Fibroblast of lung (primary cell): ENCODE measurements around the gene TMEM59. TPM values are rescaled to one million over a fixed set of nuclear protein-coding genes. Genes with fewer than 3 reads are reported as not detected.

ENCODE experiments used
- DNase-seq, 2 donors: peaks; one replicate each; pipeline versions ENCODE4 v3.0.0 to v3.0.0-alpha.2; 2010; ENCODE audit warnings: low read depth in 2 of 2
- H2AFZ ChIP-seq: 2 replicates; pipeline ENCODE4 v1.5.1; 2012; ENCODE audit warnings: low read length, control low read depth, inconsistent platforms
- H3K27ac ChIP-seq: 2 replicates; pipeline ENCODE4 v1.5.1; 2011; ENCODE audit warnings: low read length, control low read depth; ENCODE audit not compliant: insufficient read depth
- H3K27me3 ChIP-seq: 2 replicates; pipeline ENCODE4 v1.5.1; 2011; ENCODE audit warnings: mild to moderate bottlenecking, low read length; ENCODE audit not compliant: control insufficient read depth, insufficient read depth
- H3K36me3 ChIP-seq: 2 replicates; pipeline ENCODE4 v1.5.1; 2011; ENCODE audit warnings: low read length; ENCODE audit not compliant: control insufficient read depth, insufficient read depth
- H3K4me1 ChIP-seq: 2 replicates; pipeline ENCODE4 v1.5.1; 2011; ENCODE audit warnings: low read length; ENCODE audit not compliant: control insufficient read depth, insufficient read depth; ENCODE audit errors: extremely low read depth
- H3K4me2 ChIP-seq: 2 replicates; pipeline ENCODE4 v1.5.1; 2011; ENCODE audit warnings: low read length, control low read depth; ENCODE audit not compliant: insufficient read depth; ENCODE audit errors: extremely low read depth
- H3K4me3 ChIP-seq, 4 experiments: fragments of 200-600 bp in 1 of 4; sonication (generic) in 1 of 4; replicated peaks in 1 of 4; 2 replicates each; pipeline ENCODE4 v1.5.1; 2011 to 2016; ENCODE audit warnings: low read length in 4 of 4, low read depth in 3 of 4, mild to moderate bottlenecking in 3 of 4, control low read depth in 2 of 4, inconsistent platforms in 1 of 4, mixed read lengths in 1 of 4; ENCODE audit not compliant: insufficient read depth in 1 of 4; ENCODE audit errors: control extremely low read depth in 1 of 4
- H3K79me2 ChIP-seq: 2 replicates; pipeline ENCODE4 v1.5.1; 2012; ENCODE audit warnings: mild to moderate bottlenecking, low read length, inconsistent platforms; ENCODE audit not compliant: control insufficient read depth, insufficient read depth
- H3K9ac ChIP-seq: 2 replicates; pipeline ENCODE4 v1.5.1; 2011; ENCODE audit warnings: mild to moderate bottlenecking, low read length, control low read depth; ENCODE audit not compliant: insufficient read depth
- H3K9me3 ChIP-seq: 2 replicates; pipeline ENCODE4 v1.5.1; 2012; ENCODE audit warnings: low read depth, low read length; ENCODE audit not compliant: control insufficient read depth, insufficient read depth
- H4K20me1 ChIP-seq: 2 replicates; pipeline ENCODE4 v1.5.1; 2011; ENCODE audit warnings: low read length; ENCODE audit not compliant: control insufficient read depth, insufficient read depth; ENCODE audit errors: extremely low read depth
- EZH2 ChIP-seq: IDR thresholded peaks from 2 replicates; pipeline ENCODE4 v1.5.1; 2012; ENCODE audit warnings: low read length, control low read depth, mild to moderate bottlenecking; ENCODE audit errors: missing control alignments
- polyA minus RNA-seq: library from RNA; depleted of rRNA, polyadenylated mRNA; stranded (reverse); fragments of >200 nt; gene quantifications from 2 replicates; pipeline ENCODE4 v1.2.3, GENCODE V29; 2011; ENCODE audit warnings: low replicate concordance
- polyA plus RNA-seq, 2 donors: library from polyadenylated mRNA; depleted of rRNA in 1 of 2; stranded (reverse) in 1 of 2; unstranded in 1 of 2; fragments of >200 nt; gene quantifications; 2 replicates each; pipeline ENCODE4 v1.2.1, GENCODE V29; 2011 to 2012; ENCODE audit warnings: missing spikeins in 1 of 2
- total RNA-seq: library from RNA; depleted of rRNA; stranded (reverse); fragments of >200 nt; gene quantifications from 2 replicates; pipeline ENCODE4 v1.2.1, GENCODE V29; 2014
- TF ChIP-seq, protein P1 (sequence below), 2 donors: IDR thresholded peaks in 1 of 2; conservative IDR thresholded peaks in 1 of 2; 1 replicate in 1 of 2; 2 replicates in 1 of 2; pipeline ENCODE4 v1.5.1; 2011 to 2012; ENCODE audit warnings: low read length in 2 of 2, control low read depth in 1 of 2, inconsistent platforms in 1 of 2, low read depth in 1 of 2, mild to moderate bottlenecking in 1 of 2

Gene TMEM59, protein sequence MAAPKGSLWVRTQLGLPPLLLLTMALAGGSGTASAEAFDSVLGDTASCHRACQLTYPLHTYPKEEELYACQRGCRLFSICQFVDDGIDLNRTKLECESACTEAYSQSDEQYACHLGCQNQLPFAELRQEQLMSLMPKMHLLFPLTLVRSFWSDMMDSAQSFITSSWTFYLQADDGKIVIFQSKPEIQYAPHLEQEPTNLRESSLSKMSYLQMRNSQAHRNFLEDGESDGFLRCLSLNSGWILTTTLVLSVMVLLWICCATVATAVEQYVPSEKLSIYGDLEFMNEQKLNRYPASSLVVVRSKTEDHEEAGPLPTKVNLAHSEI
- total RNA-seq (217 and 431 TPM in 2 replicates), polyA plus RNA-seq (337 and 480 TPM in 2 replicates), polyA minus RNA-seq (52.5 and 62.5 TPM in 2 replicates)
- 263 and 354 TPM in 2 replicates for polyA plus RNA-seq (2012)

DNA sequence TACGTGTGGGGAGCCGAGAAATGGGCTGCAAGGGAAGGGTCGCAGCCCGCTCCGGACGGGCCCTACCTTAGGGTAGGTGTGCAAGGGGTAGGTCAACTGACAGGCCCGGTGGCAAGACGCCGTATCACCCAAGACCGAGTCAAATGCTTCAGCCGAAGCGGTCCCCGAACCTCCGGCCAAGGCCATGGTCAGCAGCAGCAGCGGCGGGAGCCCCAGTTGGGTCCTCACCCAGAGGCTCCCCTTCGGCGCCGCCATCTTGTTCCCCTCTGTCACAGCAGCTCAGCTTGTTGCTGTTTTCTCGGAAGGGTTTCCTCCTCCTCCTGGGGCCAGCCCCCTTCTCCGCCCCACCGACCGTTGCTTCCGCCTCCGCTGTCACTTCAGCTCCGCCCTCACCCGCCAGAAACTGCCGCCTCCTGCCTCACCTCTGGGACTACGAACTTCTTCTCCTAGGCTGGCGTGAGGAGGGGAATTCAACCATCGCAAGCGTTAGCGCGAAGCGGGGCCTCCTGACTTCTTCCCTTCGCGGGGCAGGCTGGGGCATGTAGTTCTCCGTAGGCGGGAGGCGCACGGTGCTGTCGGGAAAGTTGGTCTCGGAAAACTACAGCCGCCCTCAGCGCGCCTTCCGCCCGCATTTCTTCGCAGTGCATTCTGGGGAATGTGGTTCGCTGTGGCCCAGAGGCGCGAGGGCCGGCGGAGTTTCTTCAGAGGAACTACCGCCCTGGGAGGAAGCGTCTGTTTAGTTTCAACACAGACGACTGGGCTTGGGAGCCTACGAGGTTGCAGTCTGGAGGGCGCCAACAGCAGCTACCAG lies at the start of gene TMEM59, which contains the start of gene TCEANC2:
TMEM59 (minus strand) TSS at position 271 of the 811 bp plus-strand sequence; CDS start at position 255, 16 bp downstream.
TCEANC2 (plus strand) TSS at position 675 of the 811 bp plus-strand sequence. CDS start 815 bp downstream, outside the sequence.
- peak within 1 kb of the TSS; percentile 85 for H3K9ac ChIP-seq
- H3K4me3 ChIP-seq = peak within 1 kb of the TSS; percentile 78 to 94 (median 91)
- H3K27me3 ChIP-seq = no peaks in the 10 kb centered on the region
- H3K4me1 ChIP-seq = no peaks in the 10 kb centered on the region
- peak; percentile 99 for DNase-seq
- H3K4me2 ChIP-seq = peak within 1 kb of the TSS; percentile 81
- H3K9me3 ChIP-seq = no peaks in the 10 kb centered on the region
- peak within 1 kb of the TSS; percentile 92 for H2AFZ ChIP-seq
- peaks cover 42% of the 10 kb centered on the region for H3K79me2 ChIP-seq
- peaks cover 1% of the 10 kb centered on the region for H3K36me3 ChIP-seq
- no peak for TF ChIP-seq EZH2
- TF ChIP-seq, protein P1, sequence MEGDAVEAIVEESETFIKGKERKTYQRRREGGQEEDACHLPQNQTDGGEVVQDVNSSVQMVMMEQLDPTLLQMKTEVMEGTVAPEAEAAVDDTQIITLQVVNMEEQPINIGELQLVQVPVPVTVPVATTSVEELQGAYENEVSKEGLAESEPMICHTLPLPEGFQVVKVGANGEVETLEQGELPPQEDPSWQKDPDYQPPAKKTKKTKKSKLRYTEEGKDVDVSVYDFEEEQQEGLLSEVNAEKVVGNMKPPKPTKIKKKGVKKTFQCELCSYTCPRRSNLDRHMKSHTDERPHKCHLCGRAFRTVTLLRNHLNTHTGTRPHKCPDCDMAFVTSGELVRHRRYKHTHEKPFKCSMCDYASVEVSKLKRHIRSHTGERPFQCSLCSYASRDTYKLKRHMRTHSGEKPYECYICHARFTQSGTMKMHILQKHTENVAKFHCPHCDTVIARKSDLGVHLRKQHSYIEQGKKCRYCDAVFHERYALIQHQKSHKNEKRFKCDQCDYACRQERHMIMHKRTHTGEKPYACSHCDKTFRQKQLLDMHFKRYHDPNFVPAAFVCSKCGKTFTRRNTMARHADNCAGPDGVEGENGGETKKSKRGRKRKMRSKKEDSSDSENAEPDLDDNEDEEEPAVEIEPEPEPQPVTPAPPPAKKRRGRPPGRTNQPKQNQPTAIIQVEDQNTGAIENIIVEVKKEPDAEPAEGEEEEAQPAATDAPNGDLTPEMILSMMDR (conservative IDR thresholded peaks at IDR 0.05 in 1 of 2, IDR thresholded peaks at IDR 0.05 in 1 of 2; ENCODE audit: low read depth in 1 of 2, low read length in 2 of 2) = no peak
- no peaks in the 10 kb centered on the region for H4K20me1 ChIP-seq
- peak within 1 kb of the TSS; percentile 93 for H3K27ac ChIP-seq

DNA sequence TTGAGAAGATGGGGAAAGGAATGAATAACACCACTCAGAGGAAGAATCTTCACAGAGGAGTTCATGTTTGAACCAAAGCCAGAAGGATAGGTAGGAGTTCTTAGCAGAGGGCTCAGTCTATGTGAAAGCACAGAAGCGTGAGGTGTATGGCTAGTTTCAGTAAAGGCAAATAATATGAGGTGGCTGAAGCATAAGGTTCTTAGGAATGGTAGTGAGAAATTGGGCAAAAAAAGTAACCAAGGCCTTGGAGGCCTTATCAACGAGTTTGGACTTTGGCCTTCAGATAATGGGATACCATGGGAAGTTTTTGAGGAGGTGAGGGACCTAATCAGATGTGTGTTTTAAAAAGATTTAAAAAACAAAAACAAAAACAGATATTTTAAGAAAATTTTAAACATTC lies 47.5 kb upstream of the TMEM59 start:
- DNase-seq = no peak
- Histone ChIP-seq H3K36me3 (no peaks in the 10 kb centered on the region), H3K4me3 (no peak overlapping the region), H3K4me1 (no peaks in the 10 kb centered on the region), H3K27ac (no peak overlapping the region), H3K4me2 (no peak overlapping the region), H4K20me1 (no peaks in the 10 kb centered on the region), H3K9me3 (no peaks in the 10 kb centered on the region), H3K27me3 (no peaks in the 10 kb centered on the region), H2AFZ (no peak overlapping the region), H3K79me2 (no peaks in the 10 kb centered on the region), H3K9ac (no peak overlapping the region)
- no peak for TF ChIP-seq EZH2
- TF ChIP-seq, protein P1 (conservative IDR thresholded peaks at IDR 0.05 in 1 of 2, IDR thresholded peaks at IDR 0.05 in 1 of 2; ENCODE audit: low read depth in 1 of 2, low read length in 2 of 2) = no peak

DNA sequence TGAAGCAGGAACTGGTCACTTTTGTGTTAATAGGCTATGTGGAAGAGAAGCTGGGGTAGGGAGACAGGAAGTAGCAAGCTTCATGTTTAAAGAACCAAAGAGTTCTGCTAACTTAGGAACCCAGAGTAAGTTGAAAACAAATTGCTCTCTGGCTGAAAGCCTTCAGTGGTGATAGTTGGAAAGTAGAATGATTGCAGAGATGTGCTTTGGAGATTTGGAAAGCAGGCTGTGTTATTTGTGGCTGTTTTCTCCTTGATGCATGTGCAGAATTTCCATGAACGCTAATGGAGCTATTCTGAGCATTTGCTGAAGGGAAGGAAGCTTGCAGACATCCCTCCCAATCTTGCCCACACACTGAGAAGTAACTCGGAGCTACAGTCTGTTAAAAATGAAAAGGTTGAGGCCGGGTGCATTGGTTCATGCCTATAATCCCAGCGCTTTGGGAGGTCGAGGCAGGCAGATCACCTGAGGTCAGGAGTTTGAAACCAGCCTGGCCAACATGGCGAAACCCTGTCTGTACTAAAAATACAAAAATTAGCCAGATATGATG lies 46.1 kb upstream of the TMEM59 start:
- no peak for DNase-seq
- H3K4me2 ChIP-seq = no peak overlapping the region
- TF ChIP-seq EZH2 = no peak
- no peaks in the 10 kb centered on the region for H3K9me3 ChIP-seq
- no peaks in the 10 kb centered on the region for H4K20me1 ChIP-seq
- no peak overlapping the region for H3K27ac ChIP-seq
- H2AFZ ChIP-seq = no peak overlapping the region
- no peak overlapping the region for H3K9ac ChIP-seq
- H3K4me1 ChIP-seq = no peaks in the 10 kb centered on the region
- no peaks in the 10 kb centered on the region for H3K36me3 ChIP-seq
- H3K4me3 ChIP-seq = no peak overlapping the region
- no peaks in the 10 kb centered on the region for H3K27me3 ChIP-seq
- H3K79me2 ChIP-seq = no peaks in the 10 kb centered on the region
